ENCODE data around the gene USP34.
"Not testable (repeated sequence)": the region's sequence is repeated elsewhere in the genome, so short reads cannot be mapped to it uniquely, and the experiment has no call there.

USP34 gene

DNA sequence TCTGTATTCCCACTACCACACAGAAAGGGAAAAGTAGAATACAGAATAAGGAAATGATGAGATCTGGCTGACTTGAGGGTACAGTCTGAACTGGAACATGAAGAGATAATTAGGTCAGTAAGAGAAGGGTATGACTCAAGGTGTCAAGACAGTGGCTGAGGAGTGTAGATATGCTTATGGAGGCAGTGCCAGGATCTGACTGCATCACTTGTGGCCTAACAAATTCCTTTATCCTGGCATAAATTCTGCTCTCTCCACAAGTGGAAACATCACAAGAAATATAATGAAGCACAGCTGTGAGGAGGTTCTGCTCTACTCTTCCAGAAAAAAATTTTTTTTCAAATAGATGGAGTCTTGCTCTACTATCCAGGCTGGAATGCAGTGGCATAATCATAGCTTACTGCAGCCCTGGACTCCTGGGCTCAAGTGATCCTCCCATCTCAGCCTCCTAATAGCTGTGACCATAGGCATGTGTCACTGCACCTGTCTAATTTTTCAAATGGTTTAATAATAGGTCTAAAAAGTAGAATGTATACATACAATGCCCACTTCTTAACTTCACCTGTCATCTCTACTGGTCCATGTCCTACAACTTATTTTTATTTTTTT is 223.6 kb downstream of the USP34 start:
- DNase-seq: no peak

DNA sequence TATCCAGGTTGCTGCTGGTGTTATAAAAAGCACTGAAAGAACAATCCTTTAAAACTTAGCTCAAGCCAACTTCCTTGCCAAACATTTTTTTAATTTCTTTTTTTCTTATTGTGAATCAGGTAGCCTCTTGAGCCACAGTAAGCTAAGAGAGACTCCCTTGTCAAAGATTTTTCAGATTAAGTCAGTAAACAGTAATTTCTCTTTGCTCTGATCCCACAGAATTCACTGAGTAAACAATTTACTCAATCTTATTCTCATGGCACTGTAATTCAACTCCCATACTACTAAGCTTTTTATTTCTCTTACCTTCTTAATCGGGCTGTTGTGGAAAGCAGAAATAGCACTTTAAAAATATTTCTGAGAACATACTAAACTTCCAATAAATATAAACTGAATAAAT is 226.2 kb downstream of the USP34 start:
- no peak for DNase-seq

GRCh38 chr2:61241266-61241665 is 229.6 kb downstream of the USP34 start:
- DNase-seq: no peak

DNA sequence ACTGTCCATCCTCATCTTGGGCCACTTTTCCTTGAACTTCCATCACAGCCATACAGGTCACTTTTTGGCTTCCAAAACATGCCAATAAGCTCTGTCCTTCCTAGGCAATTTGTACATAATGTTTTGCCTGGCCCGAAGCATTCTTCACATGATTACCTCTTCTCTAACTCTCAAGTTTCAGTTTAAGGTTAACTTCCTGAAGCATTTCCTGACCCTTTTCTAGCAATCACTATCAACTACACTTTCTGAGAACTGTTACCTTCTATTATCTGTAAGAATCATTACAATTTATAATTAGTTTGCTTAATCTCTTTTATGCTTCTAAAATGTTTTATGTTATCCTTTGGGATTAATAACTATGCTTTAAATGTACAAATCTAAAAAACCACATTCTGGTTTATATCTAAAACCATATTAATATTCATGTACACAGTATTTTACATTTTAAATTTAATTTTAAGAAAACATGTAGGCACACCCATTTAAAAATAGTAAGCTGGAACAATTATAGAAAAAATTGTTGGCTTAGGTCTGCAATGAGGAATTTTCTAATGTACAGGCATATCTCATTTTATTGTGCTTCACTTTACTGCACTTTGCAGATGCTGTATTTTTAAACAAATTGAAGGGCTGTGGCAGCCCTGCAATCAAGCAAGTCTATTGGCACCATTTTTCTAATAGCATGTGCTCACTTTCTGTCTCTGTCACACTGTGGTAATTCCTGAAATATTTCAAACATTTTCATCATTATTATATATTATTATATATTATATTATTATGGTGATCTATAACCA is 232.5 kb downstream of the USP34 start:
- DNase-seq: no peak

GRCh38 chr2:61235716-61236115 is 235.2 kb downstream of the USP34 start:
- DNase-seq: no peak

GRCh38 chr2:61233581-61233980 is 237.3 kb downstream of the USP34 start:
- DNase-seq: no peak

GRCh38 chr2:61229936-61230335 is 241.0 kb downstream of the USP34 start:
- no peak for DNase-seq

DNA sequence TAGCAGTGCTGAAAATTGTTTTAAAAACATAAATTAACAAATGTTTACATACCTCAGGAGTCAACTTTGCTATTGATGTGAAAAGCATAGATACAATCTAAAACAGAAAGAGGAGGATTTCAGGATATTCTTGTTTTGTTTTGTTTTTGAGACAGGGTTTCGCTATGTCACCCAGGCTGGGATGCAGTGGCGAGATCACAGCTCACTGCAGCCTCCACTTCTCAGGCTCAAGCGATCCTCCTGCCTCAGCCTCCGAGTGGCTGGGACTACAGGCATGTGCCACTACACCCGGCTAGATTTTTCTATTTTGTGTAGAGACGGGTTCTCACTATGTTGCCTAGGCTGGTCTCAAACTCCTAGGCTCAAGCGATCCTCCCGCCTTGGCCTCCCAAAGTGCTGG is 248.3 kb downstream of the USP34 start:
- no peak for DNase-seq

GRCh38 chr2:61221819-61222218 is 249.1 kb downstream of the USP34 start:
- DNase-seq: no peak

DNA sequence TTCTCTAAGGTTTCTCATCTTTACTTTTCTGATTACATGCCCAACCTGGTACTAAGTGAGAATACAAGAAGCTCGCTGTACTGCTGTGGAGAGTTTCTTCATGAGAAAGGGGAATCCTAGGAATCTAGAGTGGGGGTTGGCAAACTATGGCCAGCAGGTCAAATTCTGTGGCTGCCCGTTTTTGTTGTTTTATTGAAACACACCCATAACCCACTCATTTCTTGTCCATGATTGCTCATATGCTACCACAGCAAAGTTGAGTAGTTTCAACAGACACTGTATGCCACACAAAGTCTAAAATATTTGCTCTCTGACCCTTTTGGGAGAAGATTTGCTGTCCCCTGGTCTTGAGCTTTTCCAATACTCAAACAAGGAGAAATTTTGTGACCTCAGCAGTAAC is 250.1 kb downstream of the USP34 start:
- no peak for DNase-seq

DNA sequence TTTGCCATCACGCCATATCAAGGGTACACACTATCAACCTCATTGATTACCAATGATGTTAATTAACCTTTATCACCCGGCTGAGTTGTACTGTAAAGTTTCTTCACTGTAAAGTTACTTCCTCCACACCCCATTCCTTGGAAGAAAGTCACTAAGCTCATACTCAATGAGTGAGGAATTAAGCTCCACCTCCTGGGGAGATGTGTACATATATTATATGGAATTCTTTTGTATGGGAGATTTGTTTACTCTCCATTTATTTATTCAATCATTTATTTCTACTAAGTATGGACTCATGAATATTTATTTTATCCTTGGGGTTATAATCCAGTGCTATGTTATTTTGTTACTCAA is 252.1 kb downstream of the USP34 start:
- DNase-seq: no peak

DNA sequence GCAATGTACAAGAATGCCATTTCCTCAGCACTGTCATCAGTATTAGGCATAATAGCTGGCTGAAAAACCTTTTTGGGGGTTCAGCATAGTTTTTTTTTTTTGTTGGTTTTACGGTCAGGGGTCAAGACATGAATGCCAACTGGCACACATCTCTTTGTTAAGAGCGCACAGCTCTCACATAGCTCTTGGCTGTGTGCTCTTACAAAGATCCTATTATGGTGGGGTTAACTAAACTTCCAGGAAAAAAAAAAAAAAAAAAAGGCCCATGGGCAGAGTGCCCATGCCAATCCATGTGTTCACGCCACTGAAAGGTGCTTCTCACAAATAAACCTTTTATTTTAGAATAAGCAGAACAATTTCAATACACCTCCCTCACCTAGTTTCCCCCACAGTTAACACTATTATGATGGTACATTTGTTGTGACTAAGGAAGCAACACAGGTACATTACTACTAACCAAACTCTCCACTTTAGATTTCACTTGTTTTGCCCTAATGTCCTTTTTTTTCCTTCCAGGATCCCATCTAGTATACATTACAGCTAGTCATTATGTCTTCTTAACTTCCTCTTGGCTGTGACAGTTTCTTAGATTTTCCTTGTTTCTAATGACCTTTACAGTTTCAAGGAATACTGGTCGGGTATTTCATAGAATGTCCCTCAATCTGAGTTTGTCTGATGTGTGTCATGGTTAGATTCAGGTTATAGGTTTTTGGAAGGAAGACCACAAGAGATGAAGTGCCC is 252.6 kb downstream of the USP34 start:
- no peak for DNase-seq

DNA sequence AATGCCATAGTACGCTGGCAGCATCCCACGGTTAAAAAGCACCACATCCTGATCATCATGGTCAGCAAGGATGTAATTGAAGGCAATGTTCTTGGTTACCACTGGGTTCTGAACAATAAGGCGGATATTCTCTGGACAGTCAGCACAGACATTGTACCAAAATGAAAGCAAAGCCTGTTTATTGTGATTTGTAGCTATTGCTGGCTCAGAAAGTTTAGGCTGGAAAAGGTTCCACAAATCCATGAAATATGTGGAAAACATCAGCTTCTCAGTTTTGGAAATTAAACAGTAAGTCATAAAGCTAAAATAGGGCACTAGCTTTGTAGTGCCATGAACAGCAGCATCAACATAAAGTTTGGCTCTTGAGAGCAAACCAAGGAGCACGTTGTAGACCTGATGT is 256.7 kb downstream of the USP34 start:
- DNase-seq: no peak

DNA sequence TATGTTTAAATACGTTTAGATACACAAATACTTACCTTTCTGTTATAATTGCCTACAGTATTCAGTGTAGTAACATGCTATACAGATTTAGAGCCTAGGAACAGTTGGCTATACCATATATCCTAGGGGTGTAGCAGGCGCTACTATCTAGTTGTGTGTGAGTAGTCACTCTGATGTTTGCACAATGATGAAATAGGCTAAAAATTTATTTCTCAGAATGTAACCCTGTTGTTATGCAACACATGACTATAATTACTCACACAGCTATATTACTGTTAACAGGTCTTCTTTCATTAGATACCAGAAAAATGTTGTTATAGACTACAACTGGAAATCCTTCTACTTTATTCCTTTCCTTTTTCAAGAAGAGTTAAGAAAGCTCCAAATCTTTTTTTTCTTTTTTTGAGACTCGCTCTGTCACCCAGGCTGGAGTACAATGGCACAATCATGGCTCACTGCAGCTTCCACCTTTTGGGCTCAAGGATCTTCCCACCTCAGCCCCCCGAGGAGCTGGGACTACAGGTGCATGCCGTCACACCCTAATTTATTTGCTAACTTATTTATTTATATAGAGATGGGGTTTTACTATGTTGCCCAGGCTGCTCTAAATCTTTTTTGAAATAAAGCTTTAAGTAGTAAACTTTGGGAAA is 260.4 kb downstream of the USP34 start:
- DNase-seq: no peak

DNA sequence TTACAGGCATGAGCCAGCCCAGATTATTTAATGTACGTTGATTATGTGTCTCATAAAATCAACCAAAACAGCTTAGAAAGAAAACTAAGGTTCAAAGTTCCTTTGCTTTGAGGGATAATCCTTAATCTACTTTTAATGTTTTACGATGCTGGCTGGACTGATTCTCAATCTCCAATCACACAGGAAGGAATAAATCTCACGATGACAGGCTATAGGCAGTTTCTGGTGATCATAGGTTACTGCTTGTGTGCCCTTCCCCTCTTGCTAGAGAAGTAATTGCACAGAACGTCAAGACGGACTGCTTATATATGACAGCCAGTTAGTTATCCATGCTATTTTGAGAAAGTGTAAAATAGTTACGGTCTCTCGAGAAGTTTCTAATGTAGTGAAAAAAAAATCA is 265.8 kb downstream of the USP34 start:
- DNase-seq: no peak

DNA sequence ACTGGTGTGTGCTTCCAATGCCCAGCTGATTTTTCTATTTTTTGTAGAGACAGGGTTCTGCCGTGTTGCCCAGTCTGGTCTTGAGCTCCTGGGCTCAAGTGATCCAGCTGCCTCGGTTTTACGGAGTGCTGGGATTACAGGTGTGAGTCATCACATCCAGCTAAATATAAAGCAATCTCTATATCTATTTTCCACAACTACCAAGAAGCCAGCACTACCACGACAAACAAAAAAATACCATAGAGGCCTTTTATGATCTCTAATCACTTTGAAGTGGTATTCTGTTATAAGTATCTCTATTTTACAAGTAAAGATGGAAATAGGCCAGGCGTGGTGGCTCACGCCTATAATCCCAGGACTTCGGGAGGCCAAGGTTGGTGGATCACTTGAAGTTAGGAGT is 274.2 kb downstream of the USP34 start:
- no peak for DNase-seq

DNA sequence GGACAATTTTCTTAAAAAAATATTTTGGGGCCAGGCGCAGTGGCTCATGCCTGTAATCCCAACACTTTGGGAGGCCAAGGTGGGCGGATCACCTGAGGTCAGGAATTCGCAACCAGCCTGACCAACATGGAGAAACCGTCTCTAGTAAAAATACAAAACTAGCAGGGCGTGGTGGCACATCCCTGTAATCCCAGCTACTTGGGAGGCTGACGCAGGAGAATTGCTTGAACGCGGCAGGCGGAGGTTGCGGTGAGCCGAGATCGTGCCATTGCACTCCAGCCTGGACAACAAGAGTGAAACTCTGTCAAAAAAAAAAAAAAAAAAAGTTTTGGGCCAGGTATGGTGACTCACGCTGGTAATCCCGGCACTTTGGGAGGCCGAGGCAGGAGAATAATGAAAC is 276.2 kb downstream of the USP34 start:
- not testable (repeated sequence) for DNase-seq

DNA sequence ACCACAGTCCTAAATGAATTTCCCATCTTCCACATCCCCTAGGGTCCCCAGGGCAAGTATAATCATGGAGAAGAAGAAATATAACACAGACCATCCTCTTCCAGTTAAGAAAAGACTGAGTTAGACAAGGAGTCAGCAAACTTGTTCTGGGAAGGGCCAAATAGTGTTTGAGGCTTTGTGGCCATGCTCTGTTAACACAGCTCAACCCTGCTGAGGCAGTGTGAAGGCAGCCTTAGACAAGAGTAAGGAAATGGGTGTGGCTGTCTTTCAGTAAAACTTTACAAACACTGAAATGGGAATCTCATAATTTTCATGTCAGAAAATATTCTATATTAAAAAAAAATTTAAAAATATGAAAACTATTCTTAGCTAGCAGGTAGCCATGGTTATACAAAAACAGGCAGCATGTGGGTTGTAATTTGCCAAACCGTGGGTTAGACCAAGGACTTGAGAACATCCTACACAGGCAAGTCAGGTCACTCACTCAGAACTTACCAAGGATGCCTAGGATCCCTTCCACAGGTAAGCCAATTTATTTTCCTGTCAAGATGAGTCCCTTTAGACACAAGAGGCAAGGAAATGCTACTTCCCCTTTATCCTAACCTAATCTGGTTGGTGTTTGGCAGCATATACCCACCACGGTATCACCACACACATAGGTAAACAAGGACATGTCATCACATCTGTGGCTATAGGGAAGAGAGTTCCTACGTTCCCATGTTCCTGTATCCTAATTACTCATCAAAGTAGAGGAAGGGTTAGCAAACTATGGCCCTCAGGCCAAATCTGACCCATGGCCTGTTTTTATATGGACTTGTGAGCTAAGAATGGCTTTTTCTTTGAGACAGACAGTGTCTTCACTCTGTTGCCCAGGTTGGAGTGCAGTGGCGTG is 277.0 kb downstream of the USP34 start:
- no peak for DNase-seq

- DNase-seq: no peak
Measured at GRCh38 chr2:61187085-61187484, 283.8 kb downstream of the USP34 start.

DNA sequence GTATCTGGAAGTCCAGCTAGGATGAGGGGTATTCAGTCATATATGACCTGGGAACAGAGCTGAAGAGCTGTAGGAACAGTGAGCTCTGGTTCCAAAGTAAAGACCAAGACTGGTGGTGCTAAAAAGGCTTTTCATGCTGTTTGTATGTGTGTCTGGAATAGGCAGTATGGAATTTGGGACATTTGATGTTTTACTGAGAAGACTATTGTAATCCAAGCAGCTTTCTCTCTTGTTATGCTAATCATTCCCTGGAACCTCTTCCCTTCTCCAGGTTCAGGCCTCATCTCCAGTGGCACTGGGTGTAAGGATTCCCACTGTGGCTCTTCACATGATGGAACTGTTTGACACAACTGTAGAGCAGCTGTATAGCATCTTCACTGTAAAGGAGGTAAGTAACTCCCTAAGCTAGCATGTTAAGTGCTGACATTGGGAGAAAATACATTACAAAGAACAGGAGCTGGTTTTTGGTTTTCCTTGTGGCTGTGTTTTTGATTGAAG is 285.6 kb downstream of the USP34 start:
- no peak for DNase-seq

DNA sequence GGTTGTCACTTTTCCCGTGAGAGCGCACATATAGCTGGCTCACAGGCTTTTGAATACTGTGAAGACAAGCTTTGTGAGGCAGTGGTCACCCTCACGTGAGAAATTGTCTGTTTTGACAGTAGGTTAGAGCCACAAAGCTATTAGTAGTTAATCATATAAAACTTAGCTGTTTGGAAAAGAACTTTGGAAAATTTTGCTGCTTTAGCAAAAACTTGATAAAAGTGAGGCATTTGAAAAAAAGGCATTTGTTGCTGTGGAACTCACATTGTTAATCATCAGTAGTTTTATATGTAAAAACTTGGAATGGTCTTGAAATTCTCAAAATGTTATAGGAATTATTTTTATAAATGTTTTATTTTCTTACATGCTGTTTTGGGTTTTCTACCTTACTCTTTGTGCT is 286.6 kb downstream of the USP34 start:
- no peak for DNase-seq

DNA sequence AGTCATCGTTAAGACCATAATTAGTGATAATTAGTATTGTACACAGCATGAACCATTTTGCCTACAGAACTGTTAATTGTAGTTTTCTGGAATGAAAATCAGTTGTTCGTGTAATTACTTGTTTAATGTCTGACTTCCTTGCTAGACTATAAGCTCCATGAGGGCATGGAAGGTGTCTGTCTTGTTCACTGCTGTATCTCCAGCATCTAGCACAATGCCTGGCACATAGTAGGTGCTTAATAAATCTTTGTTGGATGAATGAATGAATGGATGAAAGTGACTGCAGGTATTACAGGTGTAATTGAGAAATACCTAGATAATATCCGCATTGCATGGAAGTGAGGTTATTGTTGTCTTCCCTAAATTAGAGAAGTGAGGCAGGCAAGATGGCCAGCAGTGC is 287.1 kb downstream of the USP34 start:
- no peak for DNase-seq

GRCh38 chr2:61182059-61182383 is 288.9 kb downstream of the USP34 start:
- no peak for DNase-seq

Data from activated CD4-positive, alpha-beta T cell treated with anti-CD3 and anti-CD28 coated beads, Interleukin-2, amount 50 U/mL, for 4 hours (primary cell).